ENCODE results near the gene FGF14.
"Not testable (repeated sequence)": the region's sequence is repeated elsewhere in the genome, so short reads cannot be mapped to it uniquely, and the experiment has no call there.

Gene FGF14

DNA sequence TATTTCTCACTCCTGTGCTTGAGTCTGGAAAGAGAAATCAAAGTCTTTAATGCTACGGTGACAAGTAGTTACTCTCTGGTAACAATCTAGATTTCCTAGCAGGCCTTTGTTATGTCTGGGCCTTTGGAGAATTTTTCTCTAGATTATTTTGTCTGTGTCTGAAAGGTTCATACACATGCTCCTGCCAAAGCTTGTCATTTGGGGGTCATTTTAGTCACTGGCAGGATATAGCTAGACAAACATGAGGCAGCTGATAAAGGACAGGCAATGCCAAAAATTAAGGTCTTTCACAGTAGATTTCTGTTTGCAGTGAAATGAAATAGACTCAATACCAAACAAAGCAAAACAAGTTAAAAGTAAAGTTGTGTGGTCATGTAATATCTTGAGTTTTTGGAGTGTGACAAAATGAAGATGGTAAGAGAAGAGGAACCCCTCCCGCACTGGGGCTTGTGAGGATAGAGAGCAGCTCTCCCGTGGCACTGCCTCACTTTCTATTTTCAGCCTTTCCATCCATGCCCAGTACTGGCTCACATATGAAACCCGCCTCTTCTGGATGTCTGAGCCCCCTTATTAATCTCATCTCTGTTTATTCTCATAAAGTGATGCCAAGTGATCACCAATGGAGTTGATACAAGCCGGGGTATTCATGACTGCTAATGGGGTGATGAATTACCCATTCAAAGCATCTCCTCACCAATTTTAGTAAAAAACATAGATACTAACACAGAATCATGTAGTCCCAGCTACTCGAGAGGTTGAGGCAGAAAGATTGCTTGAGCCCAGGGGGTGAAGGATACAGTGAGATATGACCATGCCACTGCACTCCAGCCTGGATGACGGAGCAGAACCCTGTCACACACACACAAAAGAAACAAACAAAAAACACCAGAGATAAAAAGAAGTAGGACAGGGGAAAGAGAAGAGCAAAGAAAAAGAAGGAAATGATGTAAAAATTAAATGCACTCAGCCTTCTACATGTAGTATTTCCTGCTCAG is 389.3 kb downstream of the FGF14 start:
- TF ChIP-seq, protein P1, sequence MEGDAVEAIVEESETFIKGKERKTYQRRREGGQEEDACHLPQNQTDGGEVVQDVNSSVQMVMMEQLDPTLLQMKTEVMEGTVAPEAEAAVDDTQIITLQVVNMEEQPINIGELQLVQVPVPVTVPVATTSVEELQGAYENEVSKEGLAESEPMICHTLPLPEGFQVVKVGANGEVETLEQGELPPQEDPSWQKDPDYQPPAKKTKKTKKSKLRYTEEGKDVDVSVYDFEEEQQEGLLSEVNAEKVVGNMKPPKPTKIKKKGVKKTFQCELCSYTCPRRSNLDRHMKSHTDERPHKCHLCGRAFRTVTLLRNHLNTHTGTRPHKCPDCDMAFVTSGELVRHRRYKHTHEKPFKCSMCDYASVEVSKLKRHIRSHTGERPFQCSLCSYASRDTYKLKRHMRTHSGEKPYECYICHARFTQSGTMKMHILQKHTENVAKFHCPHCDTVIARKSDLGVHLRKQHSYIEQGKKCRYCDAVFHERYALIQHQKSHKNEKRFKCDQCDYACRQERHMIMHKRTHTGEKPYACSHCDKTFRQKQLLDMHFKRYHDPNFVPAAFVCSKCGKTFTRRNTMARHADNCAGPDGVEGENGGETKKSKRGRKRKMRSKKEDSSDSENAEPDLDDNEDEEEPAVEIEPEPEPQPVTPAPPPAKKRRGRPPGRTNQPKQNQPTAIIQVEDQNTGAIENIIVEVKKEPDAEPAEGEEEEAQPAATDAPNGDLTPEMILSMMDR (IDR thresholded peaks at IDR 0.05): no peak
- no peak overlapping the region for H3K27ac Mint-ChIP-seq
- no peaks in the 10 kb centered on the region for H3K4me1 Mint-ChIP-seq
- peaks cover 16% of the 10 kb centered on the region for H3K9me3 Mint-ChIP-seq
- no peak for DNase-seq
- peaks cover 5% of the 10 kb centered on the region for H3K36me3 Mint-ChIP-seq (ENCODE audit: low read depth)
- peaks cover 20% of the 10 kb centered on the region for H3K27me3 Mint-ChIP-seq (ENCODE audit: low read depth, poor library complexity)
- H3K4me3 Mint-ChIP-seq: no peak overlapping the region

DNA sequence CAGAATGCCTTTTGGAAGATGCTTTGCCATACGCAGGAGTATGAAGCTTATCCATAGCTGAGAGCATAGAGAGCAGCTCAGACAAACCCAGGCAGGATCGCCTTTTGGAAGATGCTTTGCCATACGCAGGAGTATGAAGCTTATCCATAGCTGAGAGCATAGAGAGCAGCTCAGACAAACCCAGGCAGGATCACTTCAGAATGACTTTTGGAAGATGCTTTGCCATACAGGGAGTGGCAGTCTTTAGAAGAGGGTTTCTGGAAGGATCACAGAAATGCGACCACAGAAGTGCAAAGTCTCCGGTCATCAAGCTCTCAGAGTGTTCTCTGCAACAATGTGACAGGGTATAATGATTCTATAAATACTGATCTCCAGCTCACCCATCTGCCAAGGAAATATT is 390.4 kb downstream of the FGF14 start:
- H3K36me3 Mint-ChIP-seq (ENCODE audit: low read depth); H3K4me1 Mint-ChIP-seq; H3K4me3 Mint-ChIP-seq; H3K27ac Mint-ChIP-seq; DNase-seq; H3K9me3 Mint-ChIP-seq: not testable (repeated sequence)
- peaks cover 20% of the 10 kb centered on the region for H3K27me3 Mint-ChIP-seq (ENCODE audit: low read depth, poor library complexity)

DNA sequence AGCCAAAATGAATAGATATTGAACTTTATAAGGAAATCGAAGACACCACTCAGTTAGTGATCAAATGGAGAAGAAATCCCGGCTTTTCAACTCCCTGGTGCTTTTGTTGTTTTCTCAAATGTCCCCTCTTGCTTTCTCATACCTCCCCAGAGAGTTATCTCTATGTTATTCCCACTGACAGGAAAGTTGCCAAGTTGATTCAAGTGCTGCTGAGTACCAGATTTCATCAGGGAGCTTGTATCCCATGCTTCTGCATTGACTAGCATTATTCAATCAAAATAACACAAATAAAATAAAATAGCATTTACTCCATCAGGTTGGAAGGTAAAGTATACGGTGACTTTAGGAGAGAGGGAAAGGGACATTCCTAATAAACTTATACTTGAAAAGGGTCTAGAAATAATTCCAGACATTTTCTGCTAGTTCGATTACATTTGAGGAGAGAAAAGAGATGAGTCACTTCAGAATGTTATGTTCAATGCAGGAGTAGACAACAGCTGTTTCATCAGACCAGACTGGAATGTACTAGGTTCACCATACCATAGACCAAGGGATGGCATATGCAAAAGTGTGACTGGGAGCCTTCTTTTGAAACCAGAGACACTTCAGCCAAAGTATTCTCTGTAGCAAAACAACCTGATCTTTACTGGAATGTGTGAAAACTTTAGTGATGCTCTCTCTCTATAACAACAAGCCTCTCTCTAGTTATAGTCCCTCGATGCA is 397.8 kb downstream of the FGF14 start:
- DNase-seq: no peak
- TF ChIP-seq, protein P1 (IDR thresholded peaks at IDR 0.05): no peak
- Mint-ChIP-seq H3K27ac (no peak overlapping the region), H3K9me3 (no peaks in the 10 kb centered on the region), H3K27me3 (ENCODE audit: low read depth, poor library complexity) (peaks cover 7% of the 10 kb centered on the region), H3K4me1 (peaks cover 30% of the 10 kb centered on the region), H3K4me3 (no peak overlapping the region), H3K36me3 (ENCODE audit: low read depth) (no peaks in the 10 kb centered on the region)

DNA sequence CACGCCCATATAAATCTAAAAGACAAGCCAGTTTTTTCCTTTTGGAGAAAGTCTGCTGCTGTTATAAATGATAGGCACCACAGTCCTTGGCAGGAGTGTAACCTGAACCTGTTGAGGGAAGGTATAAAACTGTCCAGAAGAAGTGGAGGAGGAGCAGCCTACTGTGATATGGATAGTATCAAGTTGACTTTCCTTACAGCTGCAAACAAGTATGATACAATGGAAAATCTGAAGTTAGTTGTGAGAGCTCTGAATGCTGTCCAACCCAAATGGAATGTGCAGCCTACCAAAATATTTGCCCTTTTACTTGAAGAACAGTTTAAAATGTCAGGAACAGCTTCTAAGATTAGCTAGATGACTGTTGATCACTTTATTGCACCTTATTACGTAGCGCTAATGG is 399.6 kb downstream of the FGF14 start:
- peak overlapping the region; percentile 42 for H3K27ac Mint-ChIP-seq
- DNase-seq: no peak
- peaks cover 3% of the 10 kb centered on the region for H3K27me3 Mint-ChIP-seq (ENCODE audit: low read depth, poor library complexity)
- H3K9me3 Mint-ChIP-seq: no peaks in the 10 kb centered on the region
- H3K36me3 Mint-ChIP-seq (ENCODE audit: low read depth): no peaks in the 10 kb centered on the region
- H3K4me1 Mint-ChIP-seq: peaks cover 30% of the 10 kb centered on the region
- H3K4me3 Mint-ChIP-seq: no peak overlapping the region
- TF ChIP-seq, protein P1 (IDR thresholded peaks at IDR 0.05): no peak

DNA sequence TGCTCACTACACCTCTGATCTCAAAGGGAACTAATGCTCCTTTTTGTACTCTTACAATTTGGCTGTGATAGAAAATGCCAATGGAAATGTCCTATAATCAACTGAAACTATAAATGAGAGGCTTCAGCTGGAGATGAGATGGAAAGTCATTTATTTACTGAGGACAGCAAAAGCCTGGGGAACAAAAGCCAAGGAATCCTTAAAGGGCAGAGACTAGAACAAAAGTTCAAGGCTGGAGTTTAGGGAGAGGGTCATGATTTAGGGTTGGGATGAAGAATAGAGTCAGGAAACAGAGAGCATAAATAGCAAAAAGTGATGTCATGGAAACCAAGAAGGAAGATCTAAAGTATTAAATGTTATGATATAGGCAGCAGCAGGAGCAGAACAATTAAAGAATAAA is 401.1 kb downstream of the FGF14 start:
- H3K4me3 Mint-ChIP-seq: no peak overlapping the region
- peaks cover 30% of the 10 kb centered on the region for H3K4me1 Mint-ChIP-seq
- no peak overlapping the region for H3K27ac Mint-ChIP-seq
- no peaks in the 10 kb centered on the region for H3K9me3 Mint-ChIP-seq
- DNase-seq: no peak
- no peaks in the 10 kb centered on the region for H3K36me3 Mint-ChIP-seq (ENCODE audit: low read depth)
- TF ChIP-seq, protein P1 (IDR thresholded peaks at IDR 0.05): no peak
- peaks cover 3% of the 10 kb centered on the region for H3K27me3 Mint-ChIP-seq (ENCODE audit: low read depth, poor library complexity)

DNA sequence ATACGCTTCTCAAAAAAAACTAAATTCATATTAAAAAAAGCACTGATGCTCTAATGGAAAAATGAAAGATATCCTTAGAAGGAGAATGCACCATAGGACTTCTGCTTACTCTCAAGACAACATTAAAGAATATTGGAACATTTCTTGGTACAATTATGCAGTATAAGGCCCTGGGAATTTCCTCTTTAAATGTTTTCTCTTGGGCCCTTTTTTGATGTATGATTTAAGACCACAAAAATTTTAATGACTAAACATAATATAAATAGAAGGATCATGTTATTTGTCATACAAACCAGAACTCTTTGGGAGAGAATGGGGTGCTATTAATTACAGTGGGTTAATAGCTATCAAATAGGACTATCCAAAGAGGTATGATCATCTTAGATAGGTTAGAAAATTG is 403.7 kb downstream of the FGF14 start:
- H3K4me3 Mint-ChIP-seq: no peak overlapping the region
- no peak for DNase-seq

More for the DNA sequence above, 403.7 kb downstream of the FGF14 start:
- H3K36me3 Mint-ChIP-seq (ENCODE audit: low read depth): no peaks in the 10 kb centered on the region
- no peaks in the 10 kb centered on the region for H3K9me3 Mint-ChIP-seq
- H3K27me3 Mint-ChIP-seq (ENCODE audit: low read depth, poor library complexity): peaks cover 4% of the 10 kb centered on the region
- TF ChIP-seq, protein P1 (IDR thresholded peaks at IDR 0.05): no peak
- H3K4me1 Mint-ChIP-seq: peaks cover 20% of the 10 kb centered on the region
- no peak overlapping the region for H3K27ac Mint-ChIP-seq
